ENCODE data around the gene CSTF3. TPM values are rescaled to one million over a fixed set of nuclear protein-coding genes. Genes with fewer than 3 reads are reported as not detected.

CSTF3 gene
- total and polyA plus RNA-seq, 9 of the 15 experiments (the other 6 are each of a cell fraction or from before 2014, with no cell fraction given), result 37.0 to 111 (median 61.0) TPM

DNA sequence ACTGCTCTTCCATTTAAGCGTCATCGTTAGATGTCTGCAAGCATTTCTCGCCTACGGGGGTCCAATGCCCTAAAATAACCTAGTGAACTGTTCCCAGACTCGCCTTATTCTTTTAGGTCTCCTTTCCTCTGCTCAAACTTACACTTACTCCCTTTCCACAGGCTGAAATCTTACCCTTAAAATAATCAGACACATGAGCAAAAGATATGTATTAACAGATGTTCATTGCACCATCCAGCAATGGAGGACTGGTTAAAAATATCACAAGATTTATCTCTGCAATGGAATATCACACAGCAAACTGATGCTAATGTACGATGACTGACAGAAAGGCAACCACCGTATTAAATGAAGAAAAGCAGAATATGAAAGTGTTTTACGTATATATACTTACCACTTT lies 1.6 kb upstream of the CSTF3 start:
- Histone ChIP-seq H3K79me2 (ENCODE audit: control insufficient read depth, insufficient read depth, low read length) (peaks cover 43% of the 10 kb centered on the region), H2AFZ (ENCODE audit: low read depth, low read length) (no peak overlapping the region), H3K4me2 (ENCODE audit: insufficient read depth, low read length) (no peak overlapping the region), H3K36me3 (ENCODE audit: control insufficient read depth, insufficient read depth, low read length) (peaks cover 17% of the 10 kb centered on the region), H3K9me3 (replicated peaks; ENCODE audit: control insufficient read depth, insufficient read depth, low read depth, low read length) (peaks cover 4% of the 10 kb centered on the region; the same call in 1 of the 2 replicates), H3K9me1 (ENCODE audit: control insufficient read depth, insufficient read depth, low read length) (no peaks in the 10 kb centered on the region), H4K20me1 (replicated peaks; ENCODE audit: control insufficient read depth, insufficient read depth, low read length) (peaks cover 14% of the 10 kb centered on the region), H3K4me3 (no peak overlapping the region), H3K9ac (ENCODE audit: insufficient read depth in 1 of 2, low read depth in 2 of 2, low read length in 2 of 2) (no peak overlapping the region), H3K27me3 (ENCODE audit: control insufficient read depth in 2 of 2, insufficient read depth in 2 of 2, low read length in 2 of 2) (no peaks in the 10 kb centered on the region), H3K27ac (ENCODE audit: extremely low read depth, low read depth, low read length) (no peak overlapping the region), H3K4me1 (replicated peaks in 1 of 2; ENCODE audit: control insufficient read depth in 2 of 2, insufficient read depth in 2 of 2, low read length in 2 of 2) (peaks cover 15 to 18% of the 10 kb centered on the region in 2 experiments)
- WGBS (ENCODE audit: insufficient coverage, low coverage, missing lambda C conversion rate), result 97% methylated on average over 8 of the region's 8 CpGs
- DNase-seq (ENCODE audit: extremely low read depth in 1 of 4, low spot score in 3 of 4) (no peak), FAIRE-seq (no peak), ATAC-seq (no peak)
- no TSS peak for BruUV-seq (replicated peaks)
- POLR2A ChIA-PET, result no interaction called here
- TF ChIP-seq STAT5A (IDR thresholded peaks at IDR 0.05; ENCODE audit: borderline replicate concordance, low read length) (no peak), ETS1 (conservative IDR thresholded peaks at IDR 0.05; ENCODE audit: control insufficient read depth, low read depth, low read length) (no peak), U2AF2 (optimal IDR thresholded peaks at IDR 0.05; ENCODE audit: low read depth, low read length) (no peak), CAMTA2 (CRISPR knock-in tag; conservative IDR thresholded peaks at IDR 0.05) (no peak), TCFL5 (CRISPR knock-in tag; conservative IDR thresholded peaks at IDR 0.05) (no peak), TRIM28 (IDR thresholded peaks at IDR 0.05) (no peak), ZNF23 (CRISPR knock-in tag; IDR thresholded peaks at IDR 0.05) (no peak), MNT (conservative IDR thresholded peaks at IDR 0.05) (no peak), ZNF511 (CRISPR knock-in tag; IDR thresholded peaks at IDR 0.05) (no peak), ZNF124 (CRISPR knock-in tag; IDR thresholded peaks at IDR 0.05) (no peak)
- TF ChIP-seq, protein P1, sequence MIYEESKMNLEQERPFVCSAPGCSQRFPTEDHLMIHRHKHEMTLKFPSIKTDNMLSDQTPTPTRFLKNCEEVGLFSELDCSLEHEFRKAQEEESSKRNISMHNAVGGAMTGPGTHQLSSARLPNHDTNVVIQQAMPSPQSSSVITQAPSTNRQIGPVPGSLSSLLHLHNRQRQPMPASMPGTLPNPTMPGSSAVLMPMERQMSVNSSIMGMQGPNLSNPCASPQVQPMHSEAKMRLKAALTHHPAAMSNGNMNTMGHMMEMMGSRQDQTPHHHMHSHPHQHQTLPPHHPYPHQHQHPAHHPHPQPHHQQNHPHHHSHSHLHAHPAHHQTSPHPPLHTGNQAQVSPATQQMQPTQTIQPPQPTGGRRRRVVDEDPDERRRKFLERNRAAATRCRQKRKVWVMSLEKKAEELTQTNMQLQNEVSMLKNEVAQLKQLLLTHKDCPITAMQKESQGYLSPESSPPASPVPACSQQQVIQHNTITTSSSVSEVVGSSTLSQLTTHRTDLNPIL (CRISPR knock-in tag; IDR thresholded peaks at IDR 0.05), result no peak
- TF ChIP-seq, protein P2, sequence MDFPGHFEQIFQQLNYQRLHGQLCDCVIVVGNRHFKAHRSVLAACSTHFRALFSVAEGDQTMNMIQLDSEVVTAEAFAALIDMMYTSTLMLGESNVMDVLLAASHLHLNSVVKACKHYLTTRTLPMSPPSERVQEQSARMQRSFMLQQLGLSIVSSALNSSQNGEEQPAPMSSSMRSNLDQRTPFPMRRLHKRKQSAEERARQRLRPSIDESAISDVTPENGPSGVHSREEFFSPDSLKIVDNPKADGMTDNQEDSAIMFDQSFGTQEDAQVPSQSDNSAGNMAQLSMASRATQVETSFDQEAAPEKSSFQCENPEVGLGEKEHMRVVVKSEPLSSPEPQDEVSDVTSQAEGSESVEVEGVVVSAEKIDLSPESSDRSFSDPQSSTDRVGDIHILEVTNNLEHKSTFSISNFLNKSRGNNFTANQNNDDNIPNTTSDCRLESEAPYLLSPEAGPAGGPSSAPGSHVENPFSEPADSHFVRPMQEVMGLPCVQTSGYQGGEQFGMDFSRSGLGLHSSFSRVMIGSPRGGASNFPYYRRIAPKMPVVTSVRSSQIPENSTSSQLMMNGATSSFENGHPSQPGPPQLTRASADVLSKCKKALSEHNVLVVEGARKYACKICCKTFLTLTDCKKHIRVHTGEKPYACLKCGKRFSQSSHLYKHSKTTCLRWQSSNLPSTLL (IDR thresholded peaks at IDR 0.05), result no peak
- in situ Hi-C loops (cut with MboI), result no loop called here
- CTCF ChIA-PET (ENCODE audit: low intra/inter-chr PET ratio), result no interaction called here
- intact Hi-C loops (cut with micrococcal nuclease), result no loop called here
